Vagina (tissue), 2 donors: ENCODE data around the gene MAOB. TPM values are rescaled to one million over a fixed set of nuclear protein-coding genes. Genes with fewer than 3 reads are reported as not detected.

Experiments used
- DNase-seq, 2 donors: peaks; one replicate each; pipeline ENCODE4 v3.0.0-alpha.2; 2017; ENCODE audit errors: extremely low spot score in 2 of 2
- H3K27ac ChIP-seq: fragments of 200-600 bp; sonication (generic); one replicate; pipeline ENCODE4 v1.5.1; 2019
- H3K27me3 ChIP-seq: fragments of 200-600 bp; sonication (generic); one replicate; pipeline ENCODE4 v1.5.1; 2019
- H3K36me3 ChIP-seq, 2 donors: fragments of 200-600 bp; sonication (generic); one replicate each; pipeline ENCODE4 v1.5.1; 2017 to 2019
- H3K4me1 ChIP-seq: fragments of 200-600 bp; sonication (generic); one replicate; pipeline ENCODE4 v1.5.1; 2019
- H3K4me3 ChIP-seq, 2 donors: fragments of 200-600 bp; sonication (generic); 1 replicate in 1 of 2; 2 replicates in 1 of 2; pipeline ENCODE4 v1.5.1; 2016 to 2019
- H3K9me3 ChIP-seq: fragments of 200-600 bp; sonication (generic); one replicate; pipeline ENCODE4 v1.5.1; 2019
- CTCF ChIP-seq, 3 experiments: fragments of 450-650 bp in 2 of 3; fragments of 200-600 bp in 1 of 3; sonication (generic) in 1 of 3; IDR thresholded peaks; one replicate each; pipeline ENCODE4 v1.5.1; 2017 to 2019; ENCODE audit warnings: antibody characterized with exemption in 3 of 3, mild to moderate bottlenecking in 2 of 3, moderate library complexity in 2 of 3
- POLR2A ChIP-seq, 2 donors: fragments of 450-650 bp; IDR thresholded peaks; one replicate each; pipeline ENCODE4 v1.6.1; 2017; ENCODE audit warnings: antibody characterized with exemption in 2 of 2, mild to moderate bottlenecking in 2 of 2, moderate library complexity in 2 of 2
- POLR2AphosphoS5 ChIP-seq, 2 donors: sonication (generic); formaldehyde crosslinking; IDR thresholded peaks; one replicate each; pipeline ENCODE4 v1.9.0; 2017; ENCODE audit warnings: antibody characterized with exemption in 2 of 2, mild to moderate bottlenecking in 2 of 2, low read depth in 1 of 2; ENCODE audit not compliant: insufficient read depth in 1 of 2
- intact Hi-C: fragments of 100-400 bp; cut with DNase I; formaldehyde crosslinking; loops from one replicate; pipeline ENCODE4 v1.15.1; 2023
- total RNA-seq: library from RNA; depleted of rRNA; stranded (reverse); fragments of >200 nt; gene quantifications from one replicate; pipeline ENCODE4 v1.2.3, GENCODE V29; 2016

MAOB gene
- total RNA-seq, 1 donor from 2014 or later, result 13.8 TPM

GRCh38 chrX:43720082-43720481 lies 162.2 kb downstream of the MAOB start:
- Histone ChIP-seq H3K27me3 (no peaks in the 10 kb centered on the region), H3K4me3 (no peak overlapping the region), H3K36me3 (peaks cover 0 to 5% of the 10 kb centered on the region in 2 donors), H3K9me3 (no peaks in the 10 kb centered on the region), H3K27ac (no peak overlapping the region), H3K4me1 (no peaks in the 10 kb centered on the region)
- TF ChIP-seq POLR2AphosphoS5 (IDR thresholded peaks at IDR 0.05; ENCODE audit: insufficient read depth in 1 of 2, low read depth in 1 of 2) (no peak), POLR2A (IDR thresholded peaks at IDR 0.05) (no peak), CTCF (IDR thresholded peaks at IDR 0.05) (no peak)
- no peak for DNase-seq
- intact Hi-C loops, result no loop called here

DNA sequence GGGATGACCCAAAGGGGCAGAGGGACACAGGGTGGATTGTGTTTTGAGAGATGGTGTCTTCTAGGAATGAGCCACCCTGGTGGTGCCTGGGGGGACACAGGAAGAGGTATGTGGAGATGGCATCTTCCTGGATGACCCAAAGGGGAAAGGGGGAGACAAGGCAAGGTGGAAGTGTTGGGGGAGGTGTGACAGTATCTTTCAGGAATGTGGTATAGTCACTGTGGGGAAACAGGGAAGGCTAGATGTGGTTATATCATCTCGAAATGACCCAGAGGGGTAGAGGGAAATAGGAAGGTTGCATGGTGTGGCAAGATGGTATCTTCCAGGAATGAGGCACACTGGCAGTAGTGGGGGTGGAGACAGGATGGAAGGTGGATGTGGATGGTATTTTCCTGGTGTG lies 163.3 kb downstream of the MAOB start:
- no peaks in the 10 kb centered on the region for H3K27me3 ChIP-seq
- H3K27ac ChIP-seq, result no peak overlapping the region
- no peaks in the 10 kb centered on the region for H3K9me3 ChIP-seq
- H3K4me3 ChIP-seq, result no peak overlapping the region
- no peaks in the 10 kb centered on the region for H3K4me1 ChIP-seq
- no peak for TF ChIP-seq CTCF (IDR thresholded peaks at IDR 0.05)
- TF ChIP-seq POLR2AphosphoS5 (IDR thresholded peaks at IDR 0.05; ENCODE audit: insufficient read depth in 1 of 2, low read depth in 1 of 2), result no peak
- no peak for TF ChIP-seq POLR2A (IDR thresholded peaks at IDR 0.05)
- peaks cover 0 to 5% of the 10 kb centered on the region in 2 donors for H3K36me3 ChIP-seq
- intact Hi-C loops, result no loop called here
- DNase-seq, result no peak

GRCh38 chrX:43718546-43718945 lies 163.7 kb downstream of the MAOB start:
- Histone ChIP-seq H3K9me3 (no peaks in the 10 kb centered on the region), H3K4me1 (no peaks in the 10 kb centered on the region), H3K27me3 (no peaks in the 10 kb centered on the region), H3K4me3 (no peak overlapping the region), H3K36me3 (peaks cover 0 to 5% of the 10 kb centered on the region in 2 donors), H3K27ac (no peak overlapping the region)
- intact Hi-C loops, result no loop called here
- DNase-seq, result no peak
- TF ChIP-seq CTCF (IDR thresholded peaks at IDR 0.05) (no peak), POLR2A (IDR thresholded peaks at IDR 0.05) (no peak), POLR2AphosphoS5 (IDR thresholded peaks at IDR 0.05; ENCODE audit: insufficient read depth in 1 of 2, low read depth in 1 of 2) (no peak)

DNA sequence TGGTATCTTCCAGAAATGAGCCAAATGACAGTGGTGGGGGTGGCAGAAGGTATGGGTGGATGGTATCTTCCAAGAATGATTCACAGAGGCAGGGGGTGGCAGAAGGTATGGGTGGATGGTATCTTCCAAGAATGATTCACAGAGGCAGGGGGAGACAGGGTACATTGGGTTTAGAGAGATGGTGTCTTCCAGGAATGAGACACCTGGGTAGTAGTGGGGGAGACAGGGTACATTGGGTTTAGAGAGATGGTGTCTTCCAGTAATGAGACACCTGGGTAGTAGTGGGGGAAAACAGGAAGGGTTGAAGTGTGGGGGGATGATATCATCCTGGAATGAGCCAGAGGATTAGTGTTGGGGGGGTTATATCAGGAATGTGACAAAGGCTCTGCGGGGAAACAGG lies 164.2 kb downstream of the MAOB start:
- Histone ChIP-seq H3K4me1 (no peaks in the 10 kb centered on the region), H3K4me3 (no peak overlapping the region), H3K9me3 (no peaks in the 10 kb centered on the region), H3K36me3 (peaks cover 0 to 5% of the 10 kb centered on the region in 2 donors), H3K27me3 (no peaks in the 10 kb centered on the region), H3K27ac (no peak overlapping the region)
- DNase-seq, result no peak
- intact Hi-C loops, result no loop called here
- TF ChIP-seq POLR2A (IDR thresholded peaks at IDR 0.05) (no peak), POLR2AphosphoS5 (IDR thresholded peaks at IDR 0.05; ENCODE audit: insufficient read depth in 1 of 2, low read depth in 1 of 2) (no peak), CTCF (IDR thresholded peaks at IDR 0.05) (no peak)

DNA sequence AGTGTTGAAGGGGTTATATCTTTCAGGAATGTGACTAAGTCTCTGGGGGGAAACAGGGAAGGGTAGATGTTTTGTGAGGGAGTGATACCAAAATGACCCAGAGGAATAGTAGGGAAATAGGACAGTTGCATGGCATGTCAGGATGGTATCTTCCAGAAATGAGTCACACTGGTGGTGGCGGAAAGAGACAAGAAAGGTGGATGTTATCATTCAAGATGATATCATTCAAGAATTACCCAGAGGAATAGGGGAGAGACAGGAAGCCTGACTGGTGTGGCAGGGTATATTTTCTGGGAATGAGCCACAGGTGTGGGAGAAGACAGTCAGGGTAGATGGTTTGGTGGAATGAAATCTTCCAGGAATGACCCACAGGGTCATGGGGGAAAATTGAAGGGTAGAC lies 165.1 kb downstream of the MAOB start:
- peaks cover 0 to 5% of the 10 kb centered on the region in 2 donors for H3K36me3 ChIP-seq
- intact Hi-C loops, result no loop called here
- no peak overlapping the region for H3K27ac ChIP-seq
- no peak for DNase-seq
- TF ChIP-seq CTCF (IDR thresholded peaks at IDR 0.05), result no peak
- TF ChIP-seq POLR2A (IDR thresholded peaks at IDR 0.05), result no peak
- no peak for TF ChIP-seq POLR2AphosphoS5 (IDR thresholded peaks at IDR 0.05; ENCODE audit: insufficient read depth in 1 of 2, low read depth in 1 of 2)
- H3K4me1 ChIP-seq, result no peaks in the 10 kb centered on the region
- H3K4me3 ChIP-seq, result no peak overlapping the region
- H3K27me3 ChIP-seq, result no peaks in the 10 kb centered on the region
- H3K9me3 ChIP-seq, result no peaks in the 10 kb centered on the region
